GM12878 (cell line): ENCODE measurements around the gene BCAS3.

Experiments used
- CHD4 ChIP-seq: fragments of 200-600 bp; sonication (generic); IDR thresholded peaks from 2 replicates; pipeline ENCODE4 v1.6.1; 2016; ENCODE audit warnings: mild to moderate bottlenecking
- CREB1 ChIP-seq: IDR thresholded peaks from 2 replicates; pipeline ENCODE4 v1.6.1; 2012; ENCODE audit warnings: low read depth, mild to moderate bottlenecking, inconsistent platforms
- EZH2 ChIP-seq: IDR thresholded peaks from 2 replicates; pipeline ENCODE4 v1.6.1; 2012; ENCODE audit warnings: low read depth, mild to moderate bottlenecking, control low read depth, inconsistent platforms, low read length, borderline replicate concordance; ENCODE audit not compliant: control insufficient read depth
- HDAC6 ChIP-seq: fragments of 200-600 bp; sonication (generic); IDR thresholded peaks from one replicate; pipeline ENCODE4 v1.8.0; 2017; ENCODE audit warnings: antibody characterized with exemption; ENCODE audit not compliant: unreplicated experiment
- JUND ChIP-seq: IDR thresholded peaks from 2 replicates; pipeline ENCODE4 v1.6.1; 2012; ENCODE audit warnings: low read depth, mild to moderate bottlenecking, low read length, improper control_type of control experiment, moderate library complexity
- MXI1 ChIP-seq: fragments of 150-350 bp; IDR thresholded peaks from 2 replicates; pipeline ENCODE4 v1.6.1; 2011; ENCODE audit warnings: low read depth, mild to moderate bottlenecking, inconsistent platforms, low read length, improper control_type of control experiment
- POLR2A ChIP-seq: IDR thresholded peaks from 2 replicates; pipeline ENCODE4 v1.6.1; 2011; ENCODE audit warnings: low read depth, mild to moderate bottlenecking, low read length
- SP1 ChIP-seq: IDR thresholded peaks from one replicate; pipeline ENCODE4 v1.6.1; 2011; ENCODE audit warnings: low read depth, low read length
- ZBED1 ChIP-seq: IDR thresholded peaks from 2 replicates; pipeline ENCODE4 v1.6.1; 2016; ENCODE audit warnings: borderline replicate concordance
- TF ChIP-seq, protein P1 (sequence below): IDR thresholded peaks from 2 replicates; pipeline ENCODE4 v1.6.1; 2012; ENCODE audit warnings: improper control_type of control experiment, low read depth, low read length; ENCODE audit not compliant: insufficient replicate concordance
- TF ChIP-seq, protein P2 (sequence below), 3 experiments: IDR thresholded peaks in 2 of 3; conservative IDR thresholded peaks in 1 of 3; 2 replicates each; pipeline ENCODE4 v1.5.1; 2011; ENCODE audit warnings: low read depth in 3 of 3, low read length in 3 of 3, mild to moderate bottlenecking in 3 of 3, control low read depth in 2 of 3, moderate library complexity in 2 of 3, inconsistent platforms in 1 of 3, mixed read lengths in 1 of 3; ENCODE audit not compliant: control insufficient read depth in 2 of 3, insufficient read depth in 1 of 3; ENCODE audit errors: extremely low read depth in 1 of 3
- TF ChIP-seq, protein P3 (sequence below): IDR thresholded peaks from 2 replicates; pipeline ENCODE4 v1.6.1; 2012; ENCODE audit warnings: low read depth, low read length, improper control_type of control experiment
- TF ChIP-seq, protein P4 (sequence below): IDR thresholded peaks from 2 replicates; pipeline ENCODE4 v1.6.1; 2012; ENCODE audit warnings: low read depth, low read length, improper control_type of control experiment
- TF ChIP-seq, protein P5 (sequence below): fragments of 450-650 bp; formaldehyde crosslinking; IDR thresholded peaks from 2 replicates; pipeline ENCODE4 v1.5.0; 2022; ENCODE audit warnings: mild to moderate bottlenecking, missing genetic modification characterization

DNA sequence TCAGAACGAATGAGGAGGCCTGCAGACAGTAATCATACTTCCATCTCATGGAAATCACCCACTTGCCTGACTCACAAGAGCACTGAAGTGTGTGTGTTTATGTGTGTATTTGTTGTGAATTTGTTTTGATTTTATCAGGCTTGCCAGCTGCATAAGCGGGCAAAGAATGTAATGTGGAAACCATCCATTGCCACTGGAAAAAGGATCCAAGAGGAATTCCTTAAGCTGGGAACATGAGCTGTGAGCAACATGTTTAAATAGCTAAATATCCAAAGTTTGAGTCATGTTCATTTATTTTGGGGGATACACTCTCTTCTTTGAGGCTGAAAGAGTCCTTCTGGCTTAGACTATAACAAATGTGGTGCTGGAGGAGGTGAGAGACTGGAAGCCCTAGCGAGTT is 523.6 kb downstream of the BCAS3 start:
- TF ChIP-seq, protein P1, sequence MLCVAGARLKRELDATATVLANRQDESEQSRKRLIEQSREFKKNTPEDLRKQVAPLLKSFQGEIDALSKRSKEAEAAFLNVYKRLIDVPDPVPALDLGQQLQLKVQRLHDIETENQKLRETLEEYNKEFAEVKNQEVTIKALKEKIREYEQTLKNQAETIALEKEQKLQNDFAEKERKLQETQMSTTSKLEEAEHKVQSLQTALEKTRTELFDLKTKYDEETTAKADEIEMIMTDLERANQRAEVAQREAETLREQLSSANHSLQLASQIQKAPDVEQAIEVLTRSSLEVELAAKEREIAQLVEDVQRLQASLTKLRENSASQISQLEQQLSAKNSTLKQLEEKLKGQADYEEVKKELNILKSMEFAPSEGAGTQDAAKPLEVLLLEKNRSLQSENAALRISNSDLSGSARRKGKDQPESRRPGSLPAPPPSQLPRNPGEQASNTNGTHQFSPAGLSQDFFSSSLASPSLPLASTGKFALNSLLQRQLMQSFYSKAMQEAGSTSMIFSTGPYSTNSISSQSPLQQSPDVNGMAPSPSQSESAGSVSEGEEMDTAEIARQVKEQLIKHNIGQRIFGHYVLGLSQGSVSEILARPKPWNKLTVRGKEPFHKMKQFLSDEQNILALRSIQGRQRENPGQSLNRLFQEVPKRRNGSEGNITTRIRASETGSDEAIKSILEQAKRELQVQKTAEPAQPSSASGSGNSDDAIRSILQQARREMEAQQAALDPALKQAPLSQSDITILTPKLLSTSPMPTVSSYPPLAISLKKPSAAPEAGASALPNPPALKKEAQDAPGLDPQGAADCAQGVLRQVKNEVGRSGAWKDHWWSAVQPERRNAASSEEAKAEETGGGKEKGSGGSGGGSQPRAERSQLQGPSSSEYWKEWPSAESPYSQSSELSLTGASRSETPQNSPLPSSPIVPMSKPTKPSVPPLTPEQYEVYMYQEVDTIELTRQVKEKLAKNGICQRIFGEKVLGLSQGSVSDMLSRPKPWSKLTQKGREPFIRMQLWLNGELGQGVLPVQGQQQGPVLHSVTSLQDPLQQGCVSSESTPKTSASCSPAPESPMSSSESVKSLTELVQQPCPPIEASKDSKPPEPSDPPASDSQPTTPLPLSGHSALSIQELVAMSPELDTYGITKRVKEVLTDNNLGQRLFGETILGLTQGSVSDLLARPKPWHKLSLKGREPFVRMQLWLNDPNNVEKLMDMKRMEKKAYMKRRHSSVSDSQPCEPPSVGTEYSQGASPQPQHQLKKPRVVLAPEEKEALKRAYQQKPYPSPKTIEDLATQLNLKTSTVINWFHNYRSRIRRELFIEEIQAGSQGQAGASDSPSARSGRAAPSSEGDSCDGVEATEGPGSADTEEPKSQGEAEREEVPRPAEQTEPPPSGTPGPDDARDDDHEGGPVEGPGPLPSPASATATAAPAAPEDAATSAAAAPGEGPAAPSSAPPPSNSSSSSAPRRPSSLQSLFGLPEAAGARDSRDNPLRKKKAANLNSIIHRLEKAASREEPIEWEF, result no peak
- no peak for TF ChIP-seq POLR2A
- TF ChIP-seq, protein P2, sequence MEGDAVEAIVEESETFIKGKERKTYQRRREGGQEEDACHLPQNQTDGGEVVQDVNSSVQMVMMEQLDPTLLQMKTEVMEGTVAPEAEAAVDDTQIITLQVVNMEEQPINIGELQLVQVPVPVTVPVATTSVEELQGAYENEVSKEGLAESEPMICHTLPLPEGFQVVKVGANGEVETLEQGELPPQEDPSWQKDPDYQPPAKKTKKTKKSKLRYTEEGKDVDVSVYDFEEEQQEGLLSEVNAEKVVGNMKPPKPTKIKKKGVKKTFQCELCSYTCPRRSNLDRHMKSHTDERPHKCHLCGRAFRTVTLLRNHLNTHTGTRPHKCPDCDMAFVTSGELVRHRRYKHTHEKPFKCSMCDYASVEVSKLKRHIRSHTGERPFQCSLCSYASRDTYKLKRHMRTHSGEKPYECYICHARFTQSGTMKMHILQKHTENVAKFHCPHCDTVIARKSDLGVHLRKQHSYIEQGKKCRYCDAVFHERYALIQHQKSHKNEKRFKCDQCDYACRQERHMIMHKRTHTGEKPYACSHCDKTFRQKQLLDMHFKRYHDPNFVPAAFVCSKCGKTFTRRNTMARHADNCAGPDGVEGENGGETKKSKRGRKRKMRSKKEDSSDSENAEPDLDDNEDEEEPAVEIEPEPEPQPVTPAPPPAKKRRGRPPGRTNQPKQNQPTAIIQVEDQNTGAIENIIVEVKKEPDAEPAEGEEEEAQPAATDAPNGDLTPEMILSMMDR (IDR thresholded peaks at IDR 0.05 in 2 of 3, conservative IDR thresholded peaks at IDR 0.05 in 1 of 3; ENCODE audit: control insufficient read depth in 2 of 3, extremely low read depth in 1 of 3, insufficient read depth in 1 of 3, low read depth in 3 of 3, low read length in 3 of 3), result no peak
- no peak for TF ChIP-seq EZH2
- no peak for TF ChIP-seq MXI1
- TF ChIP-seq CHD4, result no peak
- no peak for TF ChIP-seq CREB1
- TF ChIP-seq HDAC6, result no peak
- no peak for TF ChIP-seq JUND
- TF ChIP-seq, protein P3, sequence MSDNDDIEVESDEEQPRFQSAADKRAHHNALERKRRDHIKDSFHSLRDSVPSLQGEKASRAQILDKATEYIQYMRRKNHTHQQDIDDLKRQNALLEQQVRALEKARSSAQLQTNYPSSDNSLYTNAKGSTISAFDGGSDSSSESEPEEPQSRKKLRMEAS, result no peak
- TF ChIP-seq, protein P4, sequence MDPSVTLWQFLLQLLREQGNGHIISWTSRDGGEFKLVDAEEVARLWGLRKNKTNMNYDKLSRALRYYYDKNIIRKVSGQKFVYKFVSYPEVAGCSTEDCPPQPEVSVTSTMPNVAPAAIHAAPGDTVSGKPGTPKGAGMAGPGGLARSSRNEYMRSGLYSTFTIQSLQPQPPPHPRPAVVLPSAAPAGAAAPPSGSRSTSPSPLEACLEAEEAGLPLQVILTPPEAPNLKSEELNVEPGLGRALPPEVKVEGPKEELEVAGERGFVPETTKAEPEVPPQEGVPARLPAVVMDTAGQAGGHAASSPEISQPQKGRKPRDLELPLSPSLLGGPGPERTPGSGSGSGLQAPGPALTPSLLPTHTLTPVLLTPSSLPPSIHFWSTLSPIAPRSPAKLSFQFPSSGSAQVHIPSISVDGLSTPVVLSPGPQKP, result no peak
- TF ChIP-seq ZBED1, result no peak
- no peak for TF ChIP-seq SP1
- TF ChIP-seq, protein P5, sequence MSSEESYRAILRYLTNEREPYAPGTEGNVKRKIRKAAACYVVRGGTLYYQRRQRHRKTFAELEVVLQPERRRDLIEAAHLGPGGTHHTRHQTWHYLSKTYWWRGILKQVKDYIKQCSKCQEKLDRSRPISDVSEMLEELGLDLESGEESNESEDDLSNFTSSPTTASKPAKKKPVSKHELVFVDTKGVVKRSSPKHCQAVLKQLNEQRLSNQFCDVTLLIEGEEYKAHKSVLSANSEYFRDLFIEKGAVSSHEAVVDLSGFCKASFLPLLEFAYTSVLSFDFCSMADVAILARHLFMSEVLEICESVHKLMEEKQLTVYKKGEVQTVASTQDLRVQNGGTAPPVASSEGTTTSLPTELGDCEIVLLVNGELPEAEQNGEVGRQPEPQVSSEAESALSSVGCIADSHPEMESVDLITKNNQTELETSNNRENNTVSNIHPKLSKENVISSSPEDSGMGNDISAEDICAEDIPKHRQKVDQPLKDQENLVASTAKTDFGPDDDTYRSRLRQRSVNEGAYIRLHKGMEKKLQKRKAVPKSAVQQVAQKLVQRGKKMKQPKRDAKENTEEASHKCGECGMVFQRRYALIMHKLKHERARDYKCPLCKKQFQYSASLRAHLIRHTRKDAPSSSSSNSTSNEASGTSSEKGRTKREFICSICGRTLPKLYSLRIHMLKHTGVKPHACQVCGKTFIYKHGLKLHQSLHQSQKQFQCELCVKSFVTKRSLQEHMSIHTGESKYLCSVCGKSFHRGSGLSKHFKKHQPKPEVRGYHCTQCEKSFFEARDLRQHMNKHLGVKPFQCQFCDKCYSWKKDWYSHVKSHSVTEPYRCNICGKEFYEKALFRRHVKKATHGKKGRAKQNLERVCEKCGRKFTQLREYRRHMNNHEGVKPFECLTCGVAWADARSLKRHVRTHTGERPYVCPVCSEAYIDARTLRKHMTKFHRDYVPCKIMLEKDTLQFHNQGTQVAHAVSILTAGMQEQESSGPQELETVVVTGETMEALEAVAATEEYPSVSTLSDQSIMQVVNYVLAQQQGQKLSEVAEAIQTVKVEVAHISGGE (CRISPR knock-in tag), result no peak
